IMR-90 (cell line): Measurements from ENCODE around the gene NUFIP1. TPM values are rescaled to one million over a fixed set of nuclear protein-coding genes. Genes with fewer than 3 reads are reported as not detected.

Source experiments
- ATAC-seq: fragments of 200-7000 bp; cut with Tn5 transposase; 2 replicates; pipeline ENCODE4 v1.9.1; 2020; ENCODE audit warnings: low read depth, mild to moderate bottlenecking, moderate library complexity
- BruUV-seq: library from RNA; stranded (reverse); fragments of 400-500 nt; replicated peaks from 2 replicates; lab custom pipeline; 2021; lab: Mats Ljungman, UMichigan
- CTCF ChIA-PET: fragments of 300-600 bp; formaldehyde crosslinking; extraction: SDS; loops from one replicate; lab custom pipeline; 2021; ENCODE audit warnings: antibody characterized with exemption; lab: Yijun Ruan, JAX
- POLR2A ChIA-PET: fragments of 300-600 bp; sonication (Branson Sonifier 250); formaldehyde crosslinking; loops from one replicate; lab custom pipeline; 2022; ENCODE audit warnings: antibody characterized with exemption; ENCODE audit not compliant: unreplicated experiment; lab: Charles Lee
- DNase-seq: peaks from one replicate; pipeline ENCODE4 v3.0.0; 2013
- H2AFZ ChIP-seq: replicated peaks from 2 replicates; pipeline ENCODE3; 2013; ENCODE audit warnings: low read length, mild to moderate bottlenecking; ENCODE audit not compliant: poor library complexity
- H2AK5ac ChIP-seq: 2 replicates; pipeline ENCODE4 v1.6.1; 2013; ENCODE audit warnings: low read depth, low read length, inconsistent platforms
- H2AK9ac ChIP-seq: replicated peaks from 2 replicates; pipeline ENCODE3; 2013; ENCODE audit warnings: mild to moderate bottlenecking, low read depth, low read length, moderate library complexity; ENCODE audit not compliant: poor library complexity
- H2BK120ac ChIP-seq: 2 replicates; pipeline ENCODE4 v1.6.1; 2013; ENCODE audit warnings: low read depth, low read length, inconsistent platforms
- H2BK15ac ChIP-seq: 3 replicates; pipeline ENCODE4 v1.6.1; 2013; ENCODE audit warnings: low read depth, low read length, inconsistent platforms
- H2BK20ac ChIP-seq: 2 replicates; pipeline ENCODE4 v1.6.1; 2013; ENCODE audit warnings: low read depth, mild to moderate bottlenecking, inconsistent platforms, low read length, moderate library complexity
- H2BK5ac ChIP-seq: 2 replicates; pipeline ENCODE4 v1.6.1; 2013; ENCODE audit warnings: mild to moderate bottlenecking, low read depth, low read length, inconsistent platforms; ENCODE audit not compliant: poor library complexity, severe bottlenecking
- H3K14ac ChIP-seq: replicated peaks from 2 replicates; pipeline ENCODE4 v1.6.1; 2013; ENCODE audit warnings: low read depth, low read length, inconsistent platforms
- H3K18ac ChIP-seq: 2 replicates; pipeline ENCODE4 v1.6.1; 2013; ENCODE audit warnings: low read depth, low read length, control low read depth
- H3K23ac ChIP-seq: 2 replicates; pipeline ENCODE4 v1.6.1; 2013; ENCODE audit warnings: low read depth, low read length, inconsistent platforms
- H3K27ac ChIP-seq: 2 replicates; pipeline ENCODE4 v1.5.1; 2013; ENCODE audit warnings: mild to moderate bottlenecking, control low read depth, low read length; ENCODE audit not compliant: insufficient read depth
- H3K27me3 ChIP-seq: 2 replicates; pipeline ENCODE4 v1.6.1; 2013; ENCODE audit warnings: low read length; ENCODE audit not compliant: control insufficient read depth, insufficient read depth
- H3K36me3 ChIP-seq: 2 replicates; pipeline ENCODE4 v1.6.1; 2013; ENCODE audit warnings: low read length, mixed read lengths; ENCODE audit not compliant: control insufficient read depth, insufficient read depth
- H3K4ac ChIP-seq: 2 replicates; pipeline ENCODE4 v1.6.1; 2013; ENCODE audit warnings: low read depth, low read length, inconsistent platforms
- H3K4me1 ChIP-seq: 2 replicates; pipeline ENCODE4 v1.6.1; 2013; ENCODE audit warnings: low read length, mixed read lengths; ENCODE audit not compliant: control insufficient read depth, insufficient read depth
- H3K4me2 ChIP-seq: 2 replicates; pipeline ENCODE4 v1.6.1; 2013; ENCODE audit warnings: low read depth, mild to moderate bottlenecking, control low read depth, low read length, moderate library complexity
- H3K4me3 ChIP-seq: 2 replicates; pipeline ENCODE4 v1.5.1; 2013; ENCODE audit warnings: low read depth, mild to moderate bottlenecking, control low read depth, low read length, moderate library complexity; ENCODE audit not compliant: insufficient read depth
- H3K56ac ChIP-seq: 2 replicates; pipeline ENCODE4 v1.6.1; 2013; ENCODE audit warnings: low read length, inconsistent platforms; ENCODE audit not compliant: insufficient read depth; ENCODE audit errors: extremely low read depth
- H3K79me1 ChIP-seq, 2 experiments: 2 replicates each; pipeline ENCODE4 v1.6.1; 2013; ENCODE audit warnings: low read length in 2 of 2, inconsistent platforms in 1 of 2, low read depth in 1 of 2
- H3K9ac ChIP-seq: 2 replicates; pipeline ENCODE4 v1.6.1; 2013; ENCODE audit warnings: low read depth, low read length, control low read depth
- H3K9me1 ChIP-seq: 2 replicates; pipeline ENCODE4 v1.6.1; 2013; ENCODE audit warnings: low read length, inconsistent platforms; ENCODE audit not compliant: insufficient read depth
- H3K9me3 ChIP-seq: 2 replicates; pipeline ENCODE4 v1.6.1; 2013; ENCODE audit warnings: low read length; ENCODE audit not compliant: control insufficient read depth, insufficient read depth
- H4K20me1 ChIP-seq: 2 replicates; pipeline ENCODE4 v1.6.1; 2013; ENCODE audit warnings: low read length, inconsistent platforms; ENCODE audit not compliant: insufficient read depth
- H4K5ac ChIP-seq: 2 replicates; pipeline ENCODE4 v1.6.1; 2013; ENCODE audit warnings: mild to moderate bottlenecking, low read depth, low read length, control low read depth
- H4K8ac ChIP-seq, 2 experiments: 2 replicates each; pipeline ENCODE4 v1.6.1; 2013; ENCODE audit warnings: low read depth in 2 of 2, low read length in 2 of 2, control low read depth in 1 of 2, inconsistent platforms in 1 of 2
- H4K91ac ChIP-seq: 2 replicates; pipeline ENCODE4 v1.6.1; 2013; ENCODE audit warnings: low read depth, low read length, inconsistent platforms; ENCODE audit not compliant: insufficient read depth
- BHLHE40 ChIP-seq: fragments of 150-350 bp; IDR thresholded peaks from 2 replicates; pipeline ENCODE4 v1.6.1; 2016; ENCODE audit warnings: mild to moderate bottlenecking, low read depth, low read length
- CEBPB ChIP-seq: IDR thresholded peaks from 2 replicates; pipeline ENCODE4 v1.6.1; 2012; ENCODE audit warnings: low read depth, low read length, improper control_type of control experiment
- FOS ChIP-seq: fragments of 150-350 bp; IDR thresholded peaks from 2 replicates; pipeline ENCODE4 v1.6.1; 2016; ENCODE audit warnings: low read depth, low read length
- MAFK ChIP-seq: IDR thresholded peaks from 2 replicates; pipeline ENCODE4 v1.6.1; 2012; ENCODE audit warnings: low read depth, low read length, improper control_type of control experiment
- MAZ ChIP-seq: IDR thresholded peaks from 2 replicates; pipeline ENCODE4 v1.6.1; 2012; ENCODE audit warnings: low read depth, mild to moderate bottlenecking, low read length, improper control_type of control experiment, moderate library complexity, borderline replicate concordance
- MXI1 ChIP-seq: IDR thresholded peaks from 2 replicates; pipeline ENCODE4 v1.6.1; 2012; ENCODE audit warnings: low read depth, mild to moderate bottlenecking, low read length, moderate library complexity, borderline replicate concordance
- NFE2L2 ChIP-seq: fragments of 150-350 bp; IDR thresholded peaks from 2 replicates; pipeline ENCODE4 v1.6.1; 2016; ENCODE audit warnings: low read depth, mild to moderate bottlenecking, low read length
- RCOR1 ChIP-seq: IDR thresholded peaks from 2 replicates; pipeline ENCODE4 v1.6.1; 2012; ENCODE audit warnings: mild to moderate bottlenecking, low read length, improper control_type of control experiment; ENCODE audit not compliant: insufficient replicate concordance
- RFX5 ChIP-seq: IDR thresholded peaks from 2 replicates; pipeline ENCODE4 v1.8.0; 2012; ENCODE audit warnings: low read depth, mild to moderate bottlenecking, low read length, moderate library complexity
- SMC3 ChIP-seq: fragments of 150-350 bp; IDR thresholded peaks from 2 replicates; pipeline ENCODE4 v1.6.1; 2016; ENCODE audit warnings: low read depth, mild to moderate bottlenecking, antibody characterized with exemption, low read length, moderate library complexity
- WGBS, 2 experiments: methylation state at CpG; one replicate each; pipeline versions ENCODE4 v1.1.5 to v1.1.7; 2013; ENCODE audit warnings: missing lambda C conversion rate in 2 of 2; ENCODE audit not compliant: insufficient read length in 1 of 2; ENCODE audit errors: extremely low coverage in 2 of 2; 5-methylcytosine and 5-hydroxymethylcytosine counted together
- dilution Hi-C: fragments of 300-500 bp; cut with HindIII; formaldehyde crosslinking; loops from one replicate; pipeline ENCODE4 v1.14.3; 2018; ENCODE audit warnings: low sequenced_read_pairs; ENCODE audit not compliant: unreplicated experiment
- in situ Hi-C: fragments of 300-500 bp; cut with MboI; formaldehyde crosslinking; loops from 3 replicates; pipeline ENCODE4 v1.14.3; 2019; ENCODE audit warnings: low sequenced_read_pairs, inconsistent platforms, mixed read lengths
- intact Hi-C: fragments of 100-400 bp; cut with micrococcal nuclease; formaldehyde crosslinking; loops from 2 replicates; pipeline ENCODE4 v1.10.0; 2022
- polyA plus RNA-seq, 3 experiments: library from polyadenylated mRNA; depleted of rRNA; stranded (reverse); fragments of >200 nt; gene quantifications; 2 replicates each; pipeline ENCODE4 v1.2.3, GENCODE V29; 2012; ENCODE audit warnings: low replicate concordance in 1 of 3
- total RNA-seq: library from RNA; depleted of rRNA; stranded (reverse); fragments of >200 nt; gene quantifications from 2 replicates; pipeline ENCODE4 v1.2.3, GENCODE V29; 2012
- TF ChIP-seq, protein P1 (sequence below): conservative IDR thresholded peaks from 2 replicates; pipeline ENCODE4 v1.5.1; 2012; ENCODE audit warnings: mild to moderate bottlenecking, low read depth, low read length, improper control_type of control experiment
- TF ChIP-seq, protein P2 (sequence below): fragments of 150-350 bp; IDR thresholded peaks from 2 replicates; pipeline ENCODE4 v1.6.1; 2017; ENCODE audit warnings: mild to moderate bottlenecking, antibody characterized with exemption, low read length, low read depth

Gene NUFIP1
- total and polyA plus RNA-seq, 2 of the 4 experiments (the other 2 are of a cell fraction), result 1.4 to 2.3 TPM

DNA sequence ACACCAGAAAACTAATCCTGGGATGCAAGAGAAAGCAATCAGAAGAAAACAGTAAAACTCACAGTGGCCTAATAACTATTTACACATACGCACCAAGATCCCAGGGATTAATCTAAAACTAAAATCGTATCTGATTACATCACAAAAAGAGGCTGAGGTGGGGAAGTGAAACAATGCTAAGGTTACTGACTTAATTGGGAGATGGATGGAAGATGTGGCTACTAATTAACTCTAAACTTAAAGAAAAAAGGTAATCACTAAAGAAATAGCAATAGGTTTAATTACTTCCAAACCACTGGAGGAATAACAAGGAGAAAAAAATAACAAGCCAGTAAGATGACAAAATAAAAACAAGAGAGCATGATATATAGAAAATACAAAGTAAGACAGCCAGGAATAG is 50.4 kb downstream of the NUFIP1 start:
- dilution Hi-C loops, result no loop called here
- Histone ChIP-seq H3K9me3 (no peaks in the 10 kb centered on the region), H3K4me1 (peaks cover 1% of the 10 kb centered on the region; the same call in 1 of the 2 replicates), H2AK9ac (no peak overlapping the region), H4K91ac (no peak overlapping the region), H2BK5ac (no peak overlapping the region), H2AFZ (no peak overlapping the region), H2BK15ac (no peak overlapping the region), H4K5ac (no peak overlapping the region), H3K56ac (no peak overlapping the region), H2BK20ac (no peak overlapping the region), H3K27me3 (no peaks in the 10 kb centered on the region), H3K79me1 (no peaks in the 10 kb centered on the region; a peak in 1 of 4 replicates), H2BK120ac (no peak overlapping the region), H3K9me1 (no peaks in the 10 kb centered on the region), H3K23ac (no peak overlapping the region), H2AK5ac (no peak overlapping the region), H4K8ac (no peak overlapping the region), H3K36me3 (peaks cover 5% of the 10 kb centered on the region; the same call in 1 of the 2 replicates), H3K4me2 (no peak overlapping the region), H3K27ac (no peak overlapping the region), H3K9ac (no peak overlapping the region), H3K4me3 (no peak overlapping the region), H4K20me1 (no peaks in the 10 kb centered on the region), H3K14ac (no peak overlapping the region), H3K4ac (no peak overlapping the region), H3K18ac (no peak overlapping the region)
- intact Hi-C loops, result no loop called here
- ChIA-PET POLR2A (no interaction called here), CTCF (no interaction called here)
- DNase-seq (no peak), ATAC-seq (no peak)
- in situ Hi-C loops, result no loop called here
- no CpG with 5 or more reads among the region's 2 CpGs for WGBS, 2 experiments
- no TSS peak for BruUV-seq
- no peak for TF ChIP-seq NFE2L2
- TF ChIP-seq, protein P1, sequence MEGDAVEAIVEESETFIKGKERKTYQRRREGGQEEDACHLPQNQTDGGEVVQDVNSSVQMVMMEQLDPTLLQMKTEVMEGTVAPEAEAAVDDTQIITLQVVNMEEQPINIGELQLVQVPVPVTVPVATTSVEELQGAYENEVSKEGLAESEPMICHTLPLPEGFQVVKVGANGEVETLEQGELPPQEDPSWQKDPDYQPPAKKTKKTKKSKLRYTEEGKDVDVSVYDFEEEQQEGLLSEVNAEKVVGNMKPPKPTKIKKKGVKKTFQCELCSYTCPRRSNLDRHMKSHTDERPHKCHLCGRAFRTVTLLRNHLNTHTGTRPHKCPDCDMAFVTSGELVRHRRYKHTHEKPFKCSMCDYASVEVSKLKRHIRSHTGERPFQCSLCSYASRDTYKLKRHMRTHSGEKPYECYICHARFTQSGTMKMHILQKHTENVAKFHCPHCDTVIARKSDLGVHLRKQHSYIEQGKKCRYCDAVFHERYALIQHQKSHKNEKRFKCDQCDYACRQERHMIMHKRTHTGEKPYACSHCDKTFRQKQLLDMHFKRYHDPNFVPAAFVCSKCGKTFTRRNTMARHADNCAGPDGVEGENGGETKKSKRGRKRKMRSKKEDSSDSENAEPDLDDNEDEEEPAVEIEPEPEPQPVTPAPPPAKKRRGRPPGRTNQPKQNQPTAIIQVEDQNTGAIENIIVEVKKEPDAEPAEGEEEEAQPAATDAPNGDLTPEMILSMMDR, result no peak
- no peak for TF ChIP-seq BHLHE40
- TF ChIP-seq, protein P2, sequence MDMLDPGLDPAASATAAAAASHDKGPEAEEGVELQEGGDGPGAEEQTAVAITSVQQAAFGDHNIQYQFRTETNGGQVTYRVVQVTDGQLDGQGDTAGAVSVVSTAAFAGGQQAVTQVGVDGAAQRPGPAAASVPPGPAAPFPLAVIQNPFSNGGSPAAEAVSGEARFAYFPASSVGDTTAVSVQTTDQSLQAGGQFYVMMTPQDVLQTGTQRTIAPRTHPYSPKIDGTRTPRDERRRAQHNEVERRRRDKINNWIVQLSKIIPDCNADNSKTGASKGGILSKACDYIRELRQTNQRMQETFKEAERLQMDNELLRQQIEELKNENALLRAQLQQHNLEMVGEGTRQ, result no peak
- no peak for TF ChIP-seq MAZ
- TF ChIP-seq RFX5, result no peak
- no peak for TF ChIP-seq RCOR1
- TF ChIP-seq CEBPB, result no peak
- no peak for TF ChIP-seq MXI1
- TF ChIP-seq FOS, result no peak
- no peak for TF ChIP-seq MAFK
- no peak for TF ChIP-seq SMC3
